Measurements from ENCODE around the gene SPAG17. TPM values are rescaled to one million over a fixed set of nuclear protein-coding genes. Genes with fewer than 3 reads are reported as not detected.

Gene SPAG17
- total and polyA plus RNA-seq, 2 experiments from 2014 or later: 1.0 to 1.1 TPM

DNA sequence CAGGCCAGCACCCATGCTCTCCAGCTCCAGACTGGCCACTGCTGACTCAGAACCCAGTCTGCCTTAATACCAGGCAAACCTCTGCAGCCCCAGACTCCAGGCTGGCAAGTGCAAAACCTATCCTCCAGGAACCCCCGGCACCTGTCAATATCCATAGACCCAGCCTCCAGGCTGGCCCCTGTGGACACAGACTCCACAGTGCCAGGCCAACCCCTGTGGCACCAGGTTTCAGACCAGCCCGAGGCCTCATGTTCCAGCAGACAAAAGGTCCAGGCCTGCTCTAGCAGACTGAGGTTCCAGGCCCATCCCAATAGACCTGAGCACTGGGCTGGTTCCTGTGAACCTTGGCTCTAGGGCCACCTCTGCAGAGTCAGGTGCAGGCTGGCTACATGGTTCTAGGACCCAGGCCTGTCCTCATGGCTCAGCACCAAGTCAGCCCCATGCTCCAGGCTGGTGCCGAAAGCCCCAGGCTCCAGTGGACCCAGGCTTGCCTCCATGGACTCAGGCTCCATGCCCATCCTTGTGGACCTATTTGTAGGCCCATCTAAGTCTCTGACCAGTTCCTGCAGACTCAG, 137.3 kb downstream of the SPAG17 start:
- no peak overlapping the region for H3K27ac Mint-ChIP-seq
- no peaks in the 10 kb centered on the region for H3K9me2 ChIP-seq (ENCODE audit: insufficient read depth)
- H3K27me3 Mint-ChIP-seq (ENCODE audit: insufficient read depth, low read depth, poor library complexity): peaks cover 2% of the 10 kb centered on the region
- H3K4me1 ChIP-seq (ENCODE audit: insufficient read depth): no peaks in the 10 kb centered on the region
- no peak for DNase-seq (ENCODE audit: low spot score)
- no peak overlapping the region for H3K4me3 ChIP-seq
- H3K79me2 ChIP-seq (replicated peaks; ENCODE audit: insufficient read depth): no peaks in the 10 kb centered on the region
- no peaks in the 10 kb centered on the region for H3K27me3 ChIP-seq (ENCODE audit: insufficient read depth)
- TF ChIP-seq REST (IDR thresholded peaks at IDR 0.05; ENCODE audit: unreplicated experiment): no peak
- TF ChIP-seq, protein P1, sequence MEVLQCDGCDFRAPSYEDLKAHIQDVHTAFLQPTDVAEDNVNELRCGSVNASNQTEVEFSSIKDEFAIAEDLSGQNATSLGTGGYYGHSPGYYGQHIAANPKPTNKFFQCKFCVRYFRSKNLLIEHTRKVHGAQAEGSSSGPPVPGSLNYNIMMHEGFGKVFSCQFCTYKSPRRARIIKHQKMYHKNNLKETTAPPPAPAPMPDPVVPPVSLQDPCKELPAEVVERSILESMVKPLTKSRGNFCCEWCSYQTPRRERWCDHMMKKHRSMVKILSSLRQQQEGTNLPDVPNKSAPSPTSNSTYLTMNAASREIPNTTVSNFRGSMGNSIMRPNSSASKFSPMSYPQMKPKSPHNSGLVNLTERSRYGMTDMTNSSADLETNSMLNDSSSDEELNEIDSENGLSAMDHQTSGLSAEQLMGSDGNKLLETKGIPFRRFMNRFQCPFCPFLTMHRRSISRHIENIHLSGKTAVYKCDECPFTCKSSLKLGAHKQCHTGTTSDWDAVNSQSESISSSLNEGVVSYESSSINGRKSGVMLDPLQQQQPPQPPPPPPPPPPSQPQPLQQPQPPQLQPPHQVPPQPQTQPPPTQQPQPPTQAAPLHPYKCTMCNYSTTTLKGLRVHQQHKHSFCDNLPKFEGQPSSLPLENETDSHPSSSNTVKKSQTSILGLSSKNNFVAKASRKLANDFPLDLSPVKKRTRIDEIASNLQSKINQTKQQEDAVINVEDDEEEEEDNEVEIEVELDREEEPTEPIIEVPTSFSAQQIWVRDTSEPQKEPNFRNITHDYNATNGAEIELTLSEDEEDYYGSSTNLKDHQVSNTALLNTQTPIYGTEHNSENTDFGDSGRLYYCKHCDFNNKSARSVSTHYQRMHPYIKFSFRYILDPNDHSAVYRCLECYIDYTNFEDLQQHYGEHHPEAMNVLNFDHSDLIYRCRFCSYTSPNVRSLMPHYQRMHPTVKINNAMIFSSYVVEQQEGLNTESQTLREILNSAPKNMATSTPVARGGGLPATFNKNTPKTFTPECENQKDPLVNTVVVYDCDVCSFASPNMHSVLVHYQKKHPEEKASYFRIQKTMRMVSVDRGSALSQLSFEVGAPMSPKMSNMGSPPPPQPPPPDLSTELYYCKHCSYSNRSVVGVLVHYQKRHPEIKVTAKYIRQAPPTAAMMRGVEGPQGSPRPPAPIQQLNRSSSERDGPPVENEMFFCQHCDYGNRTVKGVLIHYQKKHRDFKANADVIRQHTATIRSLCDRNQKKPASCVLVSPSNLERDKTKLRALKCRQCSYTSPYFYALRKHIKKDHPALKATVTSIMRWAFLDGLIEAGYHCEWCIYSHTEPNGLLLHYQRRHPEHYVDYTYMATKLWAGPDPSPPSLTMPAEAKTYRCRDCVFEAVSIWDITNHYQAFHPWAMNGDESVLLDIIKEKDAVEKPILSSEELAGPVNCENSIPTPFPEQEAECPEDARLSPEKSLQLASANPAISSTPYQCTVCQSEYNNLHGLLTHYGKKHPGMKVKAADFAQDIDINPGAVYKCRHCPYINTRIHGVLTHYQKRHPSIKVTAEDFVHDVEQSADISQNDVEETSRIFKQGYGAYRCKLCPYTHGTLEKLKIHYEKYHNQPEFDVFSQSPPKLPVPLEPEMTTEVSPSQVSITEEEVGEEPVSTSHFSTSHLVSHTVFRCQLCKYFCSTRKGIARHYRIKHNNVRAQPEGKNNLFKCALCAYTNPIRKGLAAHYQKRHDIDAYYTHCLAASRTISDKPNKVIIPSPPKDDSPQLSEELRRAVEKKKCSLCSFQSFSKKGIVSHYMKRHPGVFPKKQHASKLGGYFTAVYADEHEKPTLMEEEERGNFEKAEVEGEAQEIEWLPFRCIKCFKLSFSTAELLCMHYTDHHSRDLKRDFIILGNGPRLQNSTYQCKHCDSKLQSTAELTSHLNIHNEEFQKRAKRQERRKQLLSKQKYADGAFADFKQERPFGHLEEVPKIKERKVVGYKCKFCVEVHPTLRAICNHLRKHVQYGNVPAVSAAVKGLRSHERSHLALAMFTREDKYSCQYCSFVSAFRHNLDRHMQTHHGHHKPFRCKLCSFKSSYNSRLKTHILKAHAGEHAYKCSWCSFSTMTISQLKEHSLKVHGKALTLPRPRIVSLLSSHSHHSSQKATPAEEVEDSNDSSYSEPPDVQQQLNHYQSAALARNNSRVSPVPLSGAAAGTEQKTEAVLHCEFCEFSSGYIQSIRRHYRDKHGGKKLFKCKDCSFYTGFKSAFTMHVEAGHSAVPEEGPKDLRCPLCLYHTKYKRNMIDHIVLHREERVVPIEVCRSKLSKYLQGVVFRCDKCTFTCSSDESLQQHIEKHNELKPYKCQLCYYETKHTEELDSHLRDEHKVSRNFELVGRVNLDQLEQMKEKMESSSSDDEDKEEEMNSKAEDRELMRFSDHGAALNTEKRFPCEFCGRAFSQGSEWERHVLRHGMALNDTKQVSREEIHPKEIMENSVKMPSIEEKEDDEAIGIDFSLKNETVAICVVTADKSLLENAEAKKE (CRISPR knock-in tag; IDR thresholded peaks at IDR 0.05): no peak
- TF ChIP-seq CREB1 (CRISPR knock-in tag; IDR thresholded peaks at IDR 0.05; ENCODE audit: low read depth): no peak
- TF ChIP-seq ZNF331 (CRISPR knock-in tag; IDR thresholded peaks at IDR 0.05; ENCODE audit: low read depth): no peak
- no peak for TF ChIP-seq ETS1 (IDR thresholded peaks at IDR 0.05)
- TF ChIP-seq EZH2phosphoT487 (IDR thresholded peaks at IDR 0.05; ENCODE audit: unreplicated experiment): no peak
- no peak for TF ChIP-seq JUNB (IDR thresholded peaks at IDR 0.05; ENCODE audit: unreplicated experiment)
- TF ChIP-seq EZH2 (IDR thresholded peaks at IDR 0.05; ENCODE audit: low read depth, unreplicated experiment): no peak
- TF ChIP-seq, protein P2, sequence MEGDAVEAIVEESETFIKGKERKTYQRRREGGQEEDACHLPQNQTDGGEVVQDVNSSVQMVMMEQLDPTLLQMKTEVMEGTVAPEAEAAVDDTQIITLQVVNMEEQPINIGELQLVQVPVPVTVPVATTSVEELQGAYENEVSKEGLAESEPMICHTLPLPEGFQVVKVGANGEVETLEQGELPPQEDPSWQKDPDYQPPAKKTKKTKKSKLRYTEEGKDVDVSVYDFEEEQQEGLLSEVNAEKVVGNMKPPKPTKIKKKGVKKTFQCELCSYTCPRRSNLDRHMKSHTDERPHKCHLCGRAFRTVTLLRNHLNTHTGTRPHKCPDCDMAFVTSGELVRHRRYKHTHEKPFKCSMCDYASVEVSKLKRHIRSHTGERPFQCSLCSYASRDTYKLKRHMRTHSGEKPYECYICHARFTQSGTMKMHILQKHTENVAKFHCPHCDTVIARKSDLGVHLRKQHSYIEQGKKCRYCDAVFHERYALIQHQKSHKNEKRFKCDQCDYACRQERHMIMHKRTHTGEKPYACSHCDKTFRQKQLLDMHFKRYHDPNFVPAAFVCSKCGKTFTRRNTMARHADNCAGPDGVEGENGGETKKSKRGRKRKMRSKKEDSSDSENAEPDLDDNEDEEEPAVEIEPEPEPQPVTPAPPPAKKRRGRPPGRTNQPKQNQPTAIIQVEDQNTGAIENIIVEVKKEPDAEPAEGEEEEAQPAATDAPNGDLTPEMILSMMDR (conservative IDR thresholded peaks at IDR 0.05; ENCODE audit: low read depth in 2 of 2): no peak
- no peak for TF ChIP-seq ZNF114 (CRISPR knock-in tag; IDR thresholded peaks at IDR 0.05)
- TF ChIP-seq POLR2AphosphoS5 (IDR thresholded peaks at IDR 0.05; ENCODE audit: low read depth): no peak
- no peak for TF ChIP-seq NANOG (IDR thresholded peaks at IDR 0.05; ENCODE audit: borderline replicate concordance)
- TF ChIP-seq STAT1 (IDR thresholded peaks at IDR 0.05; ENCODE audit: unreplicated experiment): no peak
- H3K4me3 Mint-ChIP-seq: no peak overlapping the region
- no peak overlapping the region for H3K27ac ChIP-seq (ENCODE audit: low read depth)
- H3K4me1 Mint-ChIP-seq: no peaks in the 10 kb centered on the region
- no peaks in the 10 kb centered on the region for H4K20me1 ChIP-seq (replicated peaks; ENCODE audit: insufficient read depth)
- no peaks in the 10 kb centered on the region for H3F3A ChIP-seq (replicated peaks; ENCODE audit: low read depth)
- ATAC-seq: no peak
- H3K36me3 Mint-ChIP-seq (ENCODE audit: low read depth): no peaks in the 10 kb centered on the region
- no peaks in the 10 kb centered on the region for H3K9me3 Mint-ChIP-seq
- H3K36me3 ChIP-seq (ENCODE audit: insufficient read depth): no peaks in the 10 kb centered on the region
- H3K4me2 ChIP-seq: no peak overlapping the region
- H2AFZ ChIP-seq: no peak overlapping the region
